Uterus (tissue), 4 donors: ENCODE measurements around the gene ANKRD34B. TPM values are rescaled to one million over a fixed set of nuclear protein-coding genes. Genes with fewer than 3 reads are reported as not detected.

Experiments
- DNase-seq, 2 donors: peaks; one replicate each; pipeline ENCODE4 v3.0.0-alpha.2; 2019 to 2020
- H3K27ac ChIP-seq, 2 donors: fragments of 200-600 bp; sonication (generic); 1 replicate in 1 of 2; 2 replicates in 1 of 2; pipeline ENCODE4 v1.5.1; 2016 to 2018
- H3K27me3 ChIP-seq, 2 donors: fragments of 200-600 bp; sonication (generic); one replicate each; pipeline ENCODE4 v1.5.1; 2018 to 2019; ENCODE audit warnings: control low read depth in 1 of 2
- H3K36me3 ChIP-seq, 2 donors: fragments of 200-600 bp; sonication (generic); one replicate each; pipeline ENCODE4 v1.5.1; 2019; ENCODE audit warnings: control low read depth in 1 of 2
- H3K4me1 ChIP-seq, 2 donors: fragments of 200-600 bp; sonication (generic); one replicate each; pipeline ENCODE4 v1.5.1; 2018 to 2019; ENCODE audit warnings: control low read depth in 1 of 2
- H3K4me3 ChIP-seq, 2 donors: fragments of 200-600 bp; sonication (generic); 1 replicate in 1 of 2; 2 replicates in 1 of 2; pipeline ENCODE4 v1.5.1; 2018 to 2019; ENCODE audit warnings: mild to moderate bottlenecking in 1 of 2
- H3K9me3 ChIP-seq, 2 donors: fragments of 200-600 bp; sonication (generic); one replicate each; pipeline ENCODE4 v1.5.1; 2019; ENCODE audit warnings: control low read depth in 1 of 2
- CTCF ChIP-seq, 4 experiments: fragments of 200-600 bp in 2 of 4; fragments of 450-650 bp in 2 of 4; sonication (generic) in 2 of 4; IDR thresholded peaks; one replicate each; pipeline ENCODE4 v1.5.1; 2016 to 2019; ENCODE audit warnings: antibody characterized with exemption in 4 of 4, mild to moderate bottlenecking in 2 of 4, moderate library complexity in 1 of 4
- POLR2A ChIP-seq, 2 donors: fragments of 450-650 bp; IDR thresholded peaks; one replicate each; pipeline ENCODE4 v1.6.1; 2016; ENCODE audit warnings: antibody characterized with exemption in 2 of 2, mild to moderate bottlenecking in 1 of 2, moderate library complexity in 1 of 2
- intact Hi-C: fragments of 100-400 bp; cut with DNase I; formaldehyde crosslinking; loops from one replicate; pipeline ENCODE4 v1.15.1; 2023; ENCODE audit warnings: low total_unique reads
- small RNA-seq: library from RNA; depleted of rRNA; stranded (forward); fragments of <200 nt; gene quantifications from one replicate; pipeline ENCODE3, GENCODE V24; 2016
- total RNA-seq, 4 donors: library from RNA; depleted of rRNA in 3 of 4; stranded (reverse); fragments of >200 nt in 3 of 4; gene quantifications; one replicate each; pipeline versions ENCODE4 v1.1.0 to v1.2.4, GENCODE V29; 2014 to 2023
- donor health status: DM: yes; HTN: yes; CAD: no.

ANKRD34B gene
- total RNA-seq, 4 donors from 2014 or later, result not detected

- intact Hi-C loops, result no loop called here
- no peak for TF ChIP-seq POLR2A (IDR thresholded peaks at IDR 0.05)
- no peak for TF ChIP-seq CTCF (IDR thresholded peaks at IDR 0.05)
Observed at GRCh38 chr5:80509362-80509761, 60.7 kb downstream of the ANKRD34B start.

DNA sequence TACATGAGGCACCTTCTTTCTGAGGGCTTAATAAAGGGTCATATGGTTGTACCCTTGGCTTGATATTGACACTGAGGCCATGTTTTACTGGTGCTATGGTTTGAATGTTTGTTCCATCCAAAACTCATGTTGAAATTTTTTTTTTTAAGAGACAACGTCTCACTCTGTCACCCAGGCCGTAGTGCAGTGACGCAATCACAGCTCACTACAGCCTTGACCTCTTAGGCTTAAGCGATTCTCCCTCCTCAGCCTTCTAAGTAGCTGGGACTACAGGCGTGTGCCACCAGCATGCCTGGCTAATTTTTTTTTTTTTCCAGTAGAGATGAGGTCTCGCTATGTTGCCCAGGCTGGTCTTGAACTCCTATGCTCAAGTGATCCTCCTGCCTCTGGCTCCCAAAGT lies 61.2 kb downstream of the ANKRD34B start:
- intact Hi-C loops, result no loop called here
- Histone ChIP-seq H3K27me3 (no peaks in the 10 kb centered on the region), H3K27ac (no peak overlapping the region), H3K36me3 (no peaks in the 10 kb centered on the region), H3K4me1 (no peaks in the 10 kb centered on the region), H3K4me3 (no peak overlapping the region), H3K9me3 (no peaks in the 10 kb centered on the region)
- no peak for DNase-seq
- TF ChIP-seq POLR2A (IDR thresholded peaks at IDR 0.05) (no peak), CTCF (IDR thresholded peaks at IDR 0.05) (no peak)

More at GRCh38 chr5:80509362-80509761, 60.7 kb downstream of the ANKRD34B start:
- Histone ChIP-seq H3K27ac (no peak overlapping the region), H3K4me3 (no peak overlapping the region), H3K36me3 (no peaks in the 10 kb centered on the region), H3K27me3 (no peaks in the 10 kb centered on the region), H3K9me3 (no peaks in the 10 kb centered on the region), H3K4me1 (no peaks in the 10 kb centered on the region)
- no peak for DNase-seq

GRCh38 chr5:80507663-80508062 lies 62.4 kb downstream of the ANKRD34B start:
- intact Hi-C loops, result no loop called here
- no peaks in the 10 kb centered on the region for H3K36me3 ChIP-seq
- H3K9me3 ChIP-seq, result no peaks in the 10 kb centered on the region
- H3K4me1 ChIP-seq, result no peaks in the 10 kb centered on the region
- DNase-seq, result no peak
- TF ChIP-seq POLR2A (IDR thresholded peaks at IDR 0.05) (no peak), CTCF (IDR thresholded peaks at IDR 0.05) (no peak)
- H3K27ac ChIP-seq, result no peak overlapping the region
- no peaks in the 10 kb centered on the region for H3K27me3 ChIP-seq
- H3K4me3 ChIP-seq, result no peak overlapping the region

Small RNA genes within 50 kb of the gene (small RNA-seq; reads per million reads assigned to genes)
- not detected for gene DBIP2

Other genes starting within 250 kb of the ANKRD34B start
- gene ZFYVE16, start 162.2 kb downstream of the ANKRD34B start, total RNA-seq, result 100 to 1,000 TPM in 1 of 4 donors, 10 to 100 TPM in 3; 13.3 to 119 (median 64.8) TPM
- gene FAM151B, start 82.2 kb downstream of the ANKRD34B start, total RNA-seq, result 10 to 100 TPM in 1 of 4 donors, 1 to 10 TPM in 2, under 1 TPM in 1; 0.26 to 17.6 (median 3.8) TPM
- 10 to 100 TPM in 3 of 4 donors, 1 to 10 TPM in 1; 6.4 to 34.3 (median 16.3) TPM for gene MSH3, start 84.4 kb upstream of the ANKRD34B start, total RNA-seq
- 10 to 100 TPM in 1 of 4 donors, 1 to 10 TPM in 3; 1.8 to 39.6 (median 4.7) TPM for gene DHFR, start 84.7 kb upstream of the ANKRD34B start, total RNA-seq